ENCODE data around the gene RTF2. TPM values are rescaled to one million over a fixed set of nuclear protein-coding genes. Genes with fewer than 3 reads are reported as not detected.

RTF2 gene
- total RNA-seq, 2 experiments from 2014 or later: 70.3 to 76.3 TPM

Other genes starting within 250 kb of the RTF2 start
- gene MC3R, start 219.9 kb upstream of the RTF2 start, total RNA-seq: not detected
- 1 to 10 TPM; 5.0 to 5.2 TPM for gene FAM210B, start 109.7 kb upstream of the RTF2 start, total RNA-seq
- gene AURKA, start 76.4 kb upstream of the RTF2 start, total RNA-seq: 10 to 100 TPM; 83.6 to 85.1 TPM
- 10 to 100 TPM; 66.4 to 69.8 TPM for gene CSTF1, start 76.0 kb upstream of the RTF2 start, total RNA-seq
- gene CASS4, start 56.4 kb upstream of the RTF2 start, total RNA-seq: 1 to 10 TPM; 3.0 to 3.4 TPM
- gene FAM209A, start 56.1 kb downstream of the RTF2 start, total RNA-seq: under 1 TPM; 0.24 to 0.62 TPM
- under 1 TPM in 1 of 2 experiments, not detected in 1; 0.60 TPM for gene FAM209B, start 64.6 kb downstream of the RTF2 start, total RNA-seq
- not detected for gene TFAP2C, start 160.7 kb downstream of the RTF2 start, total RNA-seq

All from activated naive CD8-positive, alpha-beta T cell treated with anti-CD3 and anti-CD28 coated beads for 36 hours (primary cell).